GM12874 (cell line): ENCODE measurements around the gene CA12.

Experiments
- TF ChIP-seq, protein P1 (sequence below): IDR thresholded peaks from 2 replicates; pipeline ENCODE4 v1.5.1; 2011; ENCODE audit warnings: low read depth, mild to moderate bottlenecking, control low read depth, low read length, moderate library complexity; ENCODE audit not compliant: insufficient read depth

The CA12 gene

DNA sequence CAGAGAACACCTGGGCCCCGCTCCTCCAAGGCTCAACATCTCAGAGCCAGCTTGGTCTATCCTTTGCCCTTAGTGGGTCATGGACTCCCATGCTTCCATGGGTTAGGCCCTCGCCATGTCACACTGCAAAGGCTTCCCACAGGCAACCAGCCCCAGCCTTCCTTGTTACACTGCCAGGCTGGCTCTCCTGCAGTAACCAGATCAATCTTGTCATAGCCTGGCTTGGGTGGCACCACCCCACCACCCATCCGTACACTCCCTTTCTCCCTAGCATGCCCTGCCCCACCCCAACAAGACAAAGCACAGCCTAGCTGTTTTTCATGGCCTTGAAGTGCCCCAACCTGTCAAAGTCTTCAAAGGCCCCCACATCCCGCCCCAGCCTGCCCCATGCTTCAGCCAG lies 30.5 kb downstream of the CA12 start:
- TF ChIP-seq, protein P1, sequence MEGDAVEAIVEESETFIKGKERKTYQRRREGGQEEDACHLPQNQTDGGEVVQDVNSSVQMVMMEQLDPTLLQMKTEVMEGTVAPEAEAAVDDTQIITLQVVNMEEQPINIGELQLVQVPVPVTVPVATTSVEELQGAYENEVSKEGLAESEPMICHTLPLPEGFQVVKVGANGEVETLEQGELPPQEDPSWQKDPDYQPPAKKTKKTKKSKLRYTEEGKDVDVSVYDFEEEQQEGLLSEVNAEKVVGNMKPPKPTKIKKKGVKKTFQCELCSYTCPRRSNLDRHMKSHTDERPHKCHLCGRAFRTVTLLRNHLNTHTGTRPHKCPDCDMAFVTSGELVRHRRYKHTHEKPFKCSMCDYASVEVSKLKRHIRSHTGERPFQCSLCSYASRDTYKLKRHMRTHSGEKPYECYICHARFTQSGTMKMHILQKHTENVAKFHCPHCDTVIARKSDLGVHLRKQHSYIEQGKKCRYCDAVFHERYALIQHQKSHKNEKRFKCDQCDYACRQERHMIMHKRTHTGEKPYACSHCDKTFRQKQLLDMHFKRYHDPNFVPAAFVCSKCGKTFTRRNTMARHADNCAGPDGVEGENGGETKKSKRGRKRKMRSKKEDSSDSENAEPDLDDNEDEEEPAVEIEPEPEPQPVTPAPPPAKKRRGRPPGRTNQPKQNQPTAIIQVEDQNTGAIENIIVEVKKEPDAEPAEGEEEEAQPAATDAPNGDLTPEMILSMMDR: no peak

DNA sequence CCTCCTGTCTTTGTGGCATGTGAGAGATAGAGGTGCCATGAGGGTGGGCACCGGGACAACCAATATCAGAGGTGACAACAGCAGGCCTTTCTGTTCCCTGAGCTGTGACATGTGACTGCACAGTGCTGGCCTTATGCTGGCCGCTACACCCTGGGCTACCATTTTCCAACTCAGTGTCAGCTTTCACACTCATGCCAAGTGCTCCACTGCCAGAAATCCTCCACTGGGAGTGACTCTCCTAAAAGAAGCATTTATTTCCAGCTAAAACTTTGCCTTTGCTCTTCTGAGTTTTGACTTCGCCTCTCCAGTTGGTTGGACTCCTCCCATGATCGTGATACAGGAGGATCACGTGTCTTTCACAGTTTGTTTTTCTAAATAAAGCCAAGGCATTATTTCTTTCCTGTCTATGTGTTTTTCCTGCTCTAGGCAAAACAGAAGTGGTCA lies 31.4 kb downstream of the CA12 start:
- TF ChIP-seq, protein P1: no peak

DNA sequence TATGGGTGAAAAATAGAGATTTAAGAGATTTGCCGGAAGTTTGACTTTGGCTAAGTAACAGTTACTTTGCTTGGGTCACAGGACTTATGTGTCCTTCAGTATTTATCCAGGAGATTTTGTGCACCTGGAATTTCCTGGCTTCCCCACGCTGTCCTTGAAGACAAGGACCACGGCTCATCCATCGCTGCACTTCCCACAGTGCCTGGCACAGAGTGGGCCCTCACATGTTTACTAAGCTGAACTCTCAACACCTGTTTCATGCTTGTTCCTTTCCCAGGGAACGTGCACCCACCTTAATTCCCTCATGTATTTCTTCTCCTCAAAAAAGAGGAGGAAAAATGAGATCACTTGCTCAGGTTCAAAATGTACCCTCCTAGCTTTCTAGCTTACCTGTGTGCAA lies 32.0 kb downstream of the CA12 start:
- TF ChIP-seq, protein P1: no peak

DNA sequence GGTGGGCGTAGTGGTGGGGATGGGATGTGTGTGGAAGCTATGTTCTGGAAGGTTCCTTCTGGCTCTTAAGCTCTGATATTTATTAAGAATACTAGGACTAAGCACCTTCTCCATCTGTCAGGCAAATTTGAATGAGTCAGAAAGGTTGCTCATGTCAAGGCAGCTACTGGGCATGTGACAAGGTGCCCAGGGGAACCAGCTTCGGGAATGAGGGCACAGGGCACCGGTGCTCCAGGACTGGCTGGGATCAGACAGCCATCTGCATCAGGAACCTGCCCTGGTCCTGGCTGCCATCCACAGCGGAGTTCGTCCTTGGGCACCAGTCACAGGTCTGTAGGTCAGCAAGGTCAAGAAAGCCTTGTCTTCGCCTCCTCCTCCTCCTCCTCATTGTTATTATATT lies 32.5 kb downstream of the CA12 start:
- TF ChIP-seq, protein P1: no peak

DNA sequence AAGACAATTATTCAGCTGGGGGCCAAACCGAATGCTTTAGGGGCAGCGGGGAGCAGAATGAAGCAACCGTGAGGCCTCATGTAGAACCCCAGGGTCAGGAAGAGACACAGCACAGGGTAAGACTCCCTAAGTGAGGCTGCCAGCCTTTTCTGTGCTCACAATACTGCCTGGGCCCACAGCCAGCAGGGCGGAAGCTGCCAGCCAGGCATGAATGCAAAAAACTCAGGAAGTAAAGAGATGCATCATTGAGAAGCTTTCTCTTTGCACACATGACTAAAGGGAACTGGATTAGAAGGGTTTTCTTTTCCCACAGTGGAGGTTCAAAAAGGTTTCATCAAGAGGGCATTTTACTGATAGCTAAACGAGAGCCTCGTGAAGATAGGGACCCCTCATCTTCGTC lies 33.3 kb downstream of the CA12 start:
- TF ChIP-seq, protein P1: no peak

DNA sequence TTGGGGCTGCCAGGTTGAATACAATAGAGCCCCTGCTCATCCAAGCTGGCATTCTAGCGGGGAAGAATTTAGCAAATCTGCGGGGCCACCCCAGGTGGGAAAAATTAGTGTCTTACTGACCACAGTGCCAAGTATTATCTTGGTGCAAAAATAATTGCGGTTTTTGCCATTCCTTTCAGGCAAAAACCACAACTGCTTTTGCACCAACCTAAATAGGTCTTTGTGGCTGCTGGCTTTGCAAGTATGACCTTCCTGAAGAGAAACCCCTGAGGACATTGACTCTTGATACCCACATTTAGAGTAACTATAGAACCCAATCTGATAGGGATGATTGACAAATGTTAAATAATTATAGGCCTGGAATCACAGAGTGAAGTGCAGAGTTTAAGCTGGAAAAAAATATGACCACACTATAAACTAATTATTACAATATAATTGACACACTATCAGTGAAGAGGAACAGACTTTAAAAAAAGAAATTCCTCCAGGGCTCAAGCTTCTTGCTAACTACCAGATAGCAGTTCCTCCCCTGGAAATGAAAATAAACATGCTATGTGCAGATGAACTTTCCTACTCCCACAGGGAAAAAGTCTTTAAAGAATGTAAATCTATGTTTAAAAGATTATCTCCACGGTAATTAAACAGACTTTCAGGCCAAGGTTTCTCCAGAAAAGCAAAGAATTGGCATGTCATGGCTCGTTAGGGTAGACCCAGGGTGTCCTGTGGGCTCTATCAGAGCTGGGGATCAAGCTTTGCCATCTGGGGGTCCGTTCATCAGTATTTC lies 34.4 kb downstream of the CA12 start:
- TF ChIP-seq, protein P1: no peak

DNA sequence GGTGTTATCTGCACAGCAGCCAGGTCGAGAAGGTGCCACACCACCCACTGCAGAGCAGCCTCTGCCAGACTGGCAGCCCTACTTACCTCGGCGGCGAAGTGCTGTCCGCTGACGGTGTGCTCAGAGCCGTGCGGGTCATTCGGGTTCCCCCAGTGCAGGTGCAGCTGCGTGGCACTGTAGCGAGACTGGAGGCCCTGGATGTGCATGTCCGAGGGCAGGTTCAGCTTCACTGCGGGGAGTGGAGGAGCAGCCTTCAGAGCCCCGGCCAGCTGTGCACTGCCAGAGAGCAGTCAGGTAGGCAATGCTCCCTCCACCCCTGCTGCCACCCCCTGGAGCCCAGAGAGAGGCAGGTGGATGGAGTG lies 36.3 kb downstream of the CA12 start:
- TF ChIP-seq, protein P1: no peak
